ENCODE results near the gene DROSHA. TPM values are rescaled to one million over a fixed set of nuclear protein-coding genes. Genes with fewer than 3 reads are reported as not detected.

The DROSHA gene
- polyA plus RNA-seq, 1 donor (not counting 4 experiments of a cell fraction or from before 2014, with no cell fraction given), result 39.9 TPM

GRCh38 chr5:31378838-31379237 is 153.1 kb downstream of the DROSHA start:
- dilution Hi-C loops (cut with MboI; ENCODE audit: extremely low pct_ligation_motif_present, low sequenced_read_pairs), result no loop called here
- Histone ChIP-seq H3K27ac (ENCODE audit: control insufficient read depth, insufficient read depth, low read length) (no peak overlapping the region), H3K9me3 (ENCODE audit: control insufficient read depth, low read depth, low read length) (no peaks in the 10 kb centered on the region), H3K9me1 (ENCODE audit: control insufficient read depth, extremely low read depth, insufficient read depth, low read length) (no peaks in the 10 kb centered on the region), H3K36me3 (ENCODE audit: control insufficient read depth in 2 of 2, extremely low read depth in 1 of 2, insufficient read depth in 2 of 2, low read length in 2 of 2) (no peaks in the 10 kb centered on the region), H3K79me2 (ENCODE audit: control insufficient read depth, insufficient read depth, low read length) (no peaks in the 10 kb centered on the region), H3K4me1 (ENCODE audit: control insufficient read depth, extremely low read depth, insufficient read depth, low read length) (no peaks in the 10 kb centered on the region), H3K27me3 (ENCODE audit: control insufficient read depth, extremely low read depth, insufficient read depth, low read length) (no peaks in the 10 kb centered on the region), H3K4me2 (ENCODE audit: control insufficient read depth, extremely low read depth, insufficient read depth, low read depth, low read length) (no peak overlapping the region), H3K4me3 (ENCODE audit: control insufficient read depth in 2 of 3, extremely low read depth in 1 of 3, insufficient read depth in 2 of 3, low read depth in 1 of 3, low read length in 3 of 3) (no peak overlapping the region), H4K20me1 (ENCODE audit: control insufficient read depth, extremely low read depth, insufficient read depth, low read length) (no peaks in the 10 kb centered on the region), H3K9ac (ENCODE audit: control insufficient read depth, extremely low read depth, insufficient read depth, low read length) (no peak overlapping the region), H2AFZ (ENCODE audit: control insufficient read depth, low read length) (no peak overlapping the region)
- DNase-seq (ENCODE audit: low read depth, low spot score) (no peak), FAIRE-seq (no peak)
- no peak for TF ChIP-seq CTCF (optimal IDR thresholded peaks at IDR 0.05 in 1 of 3, IDR thresholded peaks at IDR 0.05 in 1 of 3, conservative IDR thresholded peaks at IDR 0.05 in 1 of 3; ENCODE audit: extremely low read depth in 1 of 3, insufficient read depth in 2 of 3, low read length in 3 of 3)
- TF ChIP-seq EZH2 (IDR thresholded peaks at IDR 0.05; ENCODE audit: low read length), result no peak

- Histone ChIP-seq H3K9me1 (ENCODE audit: control insufficient read depth, extremely low read depth, insufficient read depth, low read length) (no peaks in the 10 kb centered on the region), H4K20me1 (ENCODE audit: control insufficient read depth, extremely low read depth, insufficient read depth, low read length) (no peaks in the 10 kb centered on the region)
- dilution Hi-C loops (cut with MboI; ENCODE audit: extremely low pct_ligation_motif_present, low sequenced_read_pairs), result no loop called here
These were observed 153.8 kb downstream of the DROSHA start for GRCh38 chr5:31378136-31378535.

More at GRCh38 chr5:31378136-31378535, 153.8 kb downstream of the DROSHA start:
- DNase-seq (ENCODE audit: low read depth, low spot score) (no peak), FAIRE-seq (no peak)
- H3K9me3 ChIP-seq (ENCODE audit: control insufficient read depth, low read depth, low read length), result no peaks in the 10 kb centered on the region
- H3K36me3 ChIP-seq (ENCODE audit: control insufficient read depth in 2 of 2, extremely low read depth in 1 of 2, insufficient read depth in 2 of 2, low read length in 2 of 2), result no peaks in the 10 kb centered on the region
- H2AFZ ChIP-seq (ENCODE audit: control insufficient read depth, low read length), result no peak overlapping the region
- no peak overlapping the region for H3K27ac ChIP-seq (ENCODE audit: control insufficient read depth, insufficient read depth, low read length)
- TF ChIP-seq CTCF (optimal IDR thresholded peaks at IDR 0.05 in 1 of 3, IDR thresholded peaks at IDR 0.05 in 1 of 3, conservative IDR thresholded peaks at IDR 0.05 in 1 of 3; ENCODE audit: extremely low read depth in 1 of 3, insufficient read depth in 2 of 3, low read length in 3 of 3), result no peak
- H3K4me3 ChIP-seq (ENCODE audit: control insufficient read depth in 2 of 3, extremely low read depth in 1 of 3, insufficient read depth in 2 of 3, low read depth in 1 of 3, low read length in 3 of 3), result no peak overlapping the region
- H3K27me3 ChIP-seq (ENCODE audit: control insufficient read depth, extremely low read depth, insufficient read depth, low read length), result no peaks in the 10 kb centered on the region
- H3K4me1 ChIP-seq (ENCODE audit: control insufficient read depth, extremely low read depth, insufficient read depth, low read length), result no peaks in the 10 kb centered on the region
- no peak overlapping the region for H3K4me2 ChIP-seq (ENCODE audit: control insufficient read depth, extremely low read depth, insufficient read depth, low read depth, low read length)
- no peak overlapping the region for H3K9ac ChIP-seq (ENCODE audit: control insufficient read depth, extremely low read depth, insufficient read depth, low read length)
- no peaks in the 10 kb centered on the region for H3K79me2 ChIP-seq (ENCODE audit: control insufficient read depth, insufficient read depth, low read length)

All from keratinocyte (primary cell).